ENCODE data around the gene PHLDB2. TPM values are rescaled to one million over a fixed set of nuclear protein-coding genes. Genes with fewer than 3 reads are reported as not detected.

PHLDB2 gene
- total RNA-seq, 4 donors from 2014 or later: 63.6 to 154 (median 107) TPM

GRCh38 chr3:112000367-112000771 is 141.3 kb downstream of the PHLDB2 start:
- no peak for DNase-seq (ENCODE audit: extremely low spot score)
- WGBS: 85% methylated on average over 5 of the region's 5 CpGs
- intact Hi-C loops (cut with DNase I): no loop called here
- Histone ChIP-seq H3K27me3 (peaks cover 0 to 20% (median 0%) of the 10 kb centered on the region in 4 donors), H3K4me3 (no peak overlapping the region), H3K27ac (replicated peaks in 1 of 4) (no peak overlapping the region), H3K36me3 (no peaks in the 10 kb centered on the region), H3K9me3 (no peaks in the 10 kb centered on the region), H3K4me1 (peaks cover 9 to 15% (median 14%) of the 10 kb centered on the region in 4 donors)
- TF ChIP-seq EP300 (IDR thresholded peaks at IDR 0.05) (no peak), CTCF (IDR thresholded peaks at IDR 0.05) (no peak), POLR2A (IDR thresholded peaks at IDR 0.05; ENCODE audit: low read depth) (no peak), POLR2AphosphoS5 (IDR thresholded peaks at IDR 0.05) (no peak)

DNA sequence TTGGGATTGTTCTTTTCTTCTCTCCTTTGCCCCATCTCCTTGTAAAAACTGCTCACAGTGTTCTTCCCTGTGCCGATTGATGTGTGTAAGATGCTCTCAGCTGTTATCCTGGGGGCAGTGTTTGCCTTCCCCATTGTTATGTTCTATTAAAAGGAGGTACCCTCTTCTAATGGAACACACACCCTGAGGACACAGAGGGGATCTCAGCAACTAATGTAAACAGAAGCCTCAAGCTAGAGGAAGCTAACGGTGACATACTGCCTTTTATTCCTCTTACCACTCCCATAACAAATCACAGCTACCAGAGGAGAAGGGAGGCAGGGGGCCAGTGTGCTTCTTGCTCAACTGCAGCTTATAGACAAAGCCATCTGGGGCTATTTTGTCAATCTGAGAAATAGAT is 141.9 kb downstream of the PHLDB2 start:
- intact Hi-C loops (cut with DNase I): no loop called here
- Histone ChIP-seq H3K9me3 (no peaks in the 10 kb centered on the region), H3K4me3 (no peak overlapping the region), H3K4me1 (peaks cover 9 to 15% (median 14%) of the 10 kb centered on the region in 4 donors), H3K27me3 (peaks cover 0 to 20% (median 0%) of the 10 kb centered on the region in 4 donors), H3K27ac (replicated peaks in 1 of 4) (no peak overlapping the region), H3K36me3 (no peaks in the 10 kb centered on the region)
- peak; percentile 72 for DNase-seq (ENCODE audit: extremely low spot score)
- no peak for TF ChIP-seq POLR2AphosphoS5 (IDR thresholded peaks at IDR 0.05)
- WGBS: 97% methylated on average over 2 of the region's 2 CpGs

GRCh38 chr3:112001526-112001925 is 142.5 kb downstream of the PHLDB2 start:
- WGBS: 100% methylated on average over 2 of the region's 2 CpGs
- peaks cover 9 to 15% (median 14%) of the 10 kb centered on the region in 4 donors for H3K4me1 ChIP-seq

DNA sequence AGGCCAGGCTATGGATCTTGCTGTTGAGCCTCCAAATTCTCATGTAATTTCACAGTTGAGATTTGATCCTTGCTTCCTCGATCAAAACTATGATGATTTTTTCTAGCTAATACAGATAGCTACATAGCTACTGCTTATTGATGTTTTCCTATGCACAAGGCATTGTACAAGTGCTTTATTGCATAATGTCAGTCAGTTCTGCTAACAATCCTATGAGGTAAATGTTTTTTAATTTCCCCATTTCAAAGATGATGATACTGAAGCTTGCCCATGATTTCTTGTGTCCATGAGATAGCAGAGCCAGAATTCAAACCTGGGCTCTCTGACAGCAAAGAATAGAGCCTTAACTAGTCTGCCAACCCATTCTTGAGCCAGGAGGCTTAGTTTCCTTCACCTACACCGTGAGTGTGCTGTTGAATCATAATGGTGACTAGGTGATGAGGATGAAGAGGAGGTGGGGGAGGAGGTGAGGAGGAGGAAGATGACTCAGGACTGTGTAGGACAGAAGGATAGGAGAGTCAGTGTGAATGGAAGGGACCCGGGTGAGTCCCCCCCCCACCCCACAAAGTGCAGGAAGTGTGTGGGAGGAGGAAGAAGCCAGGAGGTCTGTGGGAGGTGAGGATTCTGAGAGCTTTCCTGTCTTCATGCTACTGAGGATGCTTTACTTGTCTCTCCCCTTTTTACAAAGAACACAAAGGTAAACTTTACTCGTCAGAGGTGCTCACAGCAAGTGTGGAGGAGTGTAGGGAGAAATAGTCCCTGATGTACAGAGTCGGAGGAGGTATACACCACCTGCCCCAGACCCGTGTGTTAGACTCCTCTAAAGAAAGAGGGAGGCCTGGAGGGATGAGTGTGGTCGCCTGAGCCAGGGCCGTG is 143.3 kb downstream of the PHLDB2 start:
- 77% methylated on average over 8 of the region's 8 CpGs for WGBS
- TF ChIP-seq POLR2AphosphoS5 (IDR thresholded peaks at IDR 0.05) (no peak), CTCF (IDR thresholded peaks at IDR 0.05) (no peak), POLR2A (IDR thresholded peaks at IDR 0.05; ENCODE audit: low read depth) (no peak), EP300 (IDR thresholded peaks at IDR 0.05) (no peak)
- Histone ChIP-seq H3K4me3 (no peak overlapping the region), H3K27me3 (peaks cover 0 to 20% (median 0%) of the 10 kb centered on the region in 4 donors), H3K4me1 (peaks cover 9 to 15% (median 14%) of the 10 kb centered on the region in 4 donors), H3K9me3 (no peaks in the 10 kb centered on the region), H3K27ac (replicated peaks in 1 of 4) (no peak overlapping the region), H3K36me3 (no peaks in the 10 kb centered on the region)
- intact Hi-C loops (cut with DNase I): no loop called here
- DNase-seq (ENCODE audit: extremely low spot score): peak; percentile 70

More at GRCh38 chr3:112001526-112001925, 142.5 kb downstream of the PHLDB2 start:
- no peak for TF ChIP-seq POLR2A (IDR thresholded peaks at IDR 0.05; ENCODE audit: low read depth)
- no peak for TF ChIP-seq EP300 (IDR thresholded peaks at IDR 0.05)
- no peak for TF ChIP-seq POLR2AphosphoS5 (IDR thresholded peaks at IDR 0.05)
- no peak for TF ChIP-seq CTCF (IDR thresholded peaks at IDR 0.05)
- peaks cover 0 to 20% (median 0%) of the 10 kb centered on the region in 4 donors for H3K27me3 ChIP-seq
- no peak overlapping the region for H3K27ac ChIP-seq (replicated peaks in 1 of 4)
- H3K4me3 ChIP-seq: no peak overlapping the region
- no peaks in the 10 kb centered on the region for H3K36me3 ChIP-seq
- intact Hi-C loops (cut with DNase I): no loop called here
- no peaks in the 10 kb centered on the region for H3K9me3 ChIP-seq
- DNase-seq (ENCODE audit: extremely low spot score): peak; percentile 87

DNA sequence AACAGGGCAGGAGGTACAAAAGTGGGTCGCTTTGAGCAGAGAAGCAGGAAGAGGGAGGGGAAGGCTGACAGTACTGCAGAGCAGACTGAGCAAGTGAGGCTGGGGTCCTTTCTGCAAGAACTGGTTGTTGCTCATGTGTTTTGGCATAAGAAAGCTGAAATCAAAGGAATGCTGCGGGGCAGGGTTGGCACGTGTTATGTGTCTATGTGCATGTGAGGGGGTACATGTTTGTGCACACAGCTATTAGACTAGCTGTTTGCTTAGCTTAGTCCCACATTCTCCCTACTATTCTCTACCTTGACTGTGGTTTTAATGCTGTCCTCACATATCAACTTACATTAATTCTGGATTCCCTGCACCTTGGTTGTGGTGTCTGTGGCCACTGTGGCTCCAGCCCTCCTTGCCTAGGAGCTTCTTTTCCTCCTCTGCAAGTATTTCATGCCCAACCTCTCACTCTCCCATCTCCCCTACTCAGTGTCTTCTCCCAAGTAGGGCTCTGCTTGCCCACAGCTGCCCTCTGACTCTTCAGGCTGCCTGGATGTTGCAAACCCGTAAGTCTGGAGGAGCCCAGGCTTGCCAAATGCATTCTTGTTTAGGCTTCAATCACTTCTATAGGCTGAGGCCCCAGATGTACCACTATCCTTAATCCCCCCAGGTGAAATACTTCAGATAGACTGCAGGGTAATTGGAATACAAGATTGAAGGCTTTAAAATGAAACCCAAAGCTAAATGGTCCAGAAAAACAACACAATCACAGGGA is 144.4 kb downstream of the PHLDB2 start:
- Histone ChIP-seq H3K27me3 (peaks cover 0 to 15% (median 0%) of the 10 kb centered on the region in 4 donors), H3K4me3 (no peak overlapping the region), H3K36me3 (no peaks in the 10 kb centered on the region), H3K27ac (replicated peaks in 1 of 4) (no peak overlapping the region), H3K4me1 (peaks cover 9 to 14% (median 12%) of the 10 kb centered on the region in 4 donors), H3K9me3 (no peaks in the 10 kb centered on the region)
- TF ChIP-seq POLR2AphosphoS5 (IDR thresholded peaks at IDR 0.05): no peak
- no peak for TF ChIP-seq POLR2A (IDR thresholded peaks at IDR 0.05; ENCODE audit: low read depth)
- no peak for TF ChIP-seq CTCF (IDR thresholded peaks at IDR 0.05)
- no peak for TF ChIP-seq EP300 (IDR thresholded peaks at IDR 0.05)
- WGBS: 89% methylated on average over 4 of the region's 4 CpGs
- DNase-seq (ENCODE audit: extremely low spot score): peak; percentile 68
- intact Hi-C loops (cut with DNase I): no loop called here

Data from esophagus muscularis mucosa (tissue), 4 donors.